T-helper 17 cell (primary cell): Measurements from ENCODE around the gene PANX3. TPM values are rescaled to one million over a fixed set of nuclear protein-coding genes. Genes with fewer than 3 reads are reported as not detected.

Experiments used
- ATAC-seq: fragments of 150-1000 bp; cut with Tn5 transposase; 2 replicates; pipeline ENCODE4 v1.10.0; 2021; ENCODE audit warnings: mild to moderate bottlenecking, moderate library complexity
- DNase-seq, 3 donors: peaks; one replicate each; pipeline versions ENCODE4 v3.0.0 to v3.0.0-alpha.2; 2020 to 2021
- H3K9me3 ChIP-seq: one replicate; pipeline ENCODE4 v1.7.0; 2013; ENCODE audit warnings: low read length, mild to moderate bottlenecking; ENCODE audit not compliant: control insufficient read depth, poor library complexity, severe bottlenecking
- H3K27ac Mint-ChIP-seq: one replicate; pipeline ENCODE4 v1.8.0; 2022; ENCODE audit warnings: mild to moderate bottlenecking, moderate library complexity, mixed read lengths
- H3K27me3 Mint-ChIP-seq: one replicate; pipeline ENCODE4 v1.8.0; 2022; ENCODE audit warnings: mixed read lengths
- H3K36me3 Mint-ChIP-seq: one replicate; pipeline ENCODE4 v1.8.0; 2022; ENCODE audit warnings: low read depth, mixed read lengths
- H3K4me1 Mint-ChIP-seq: one replicate; pipeline ENCODE4 v1.8.0; 2022; ENCODE audit warnings: mild to moderate bottlenecking, mixed read lengths
- H3K4me3 Mint-ChIP-seq: one replicate; pipeline ENCODE4 v1.8.0; 2022; ENCODE audit warnings: mild to moderate bottlenecking, moderate library complexity, mixed read lengths
- total RNA-seq, 4 donors: library from RNA in 2 of 4; stranded (reverse) in 2 of 4; gene quantifications; one replicate each; pipeline ENCODE4 v1.2.3 and lab custom pipeline; 2022 to 2026

PANX3 gene, protein sequence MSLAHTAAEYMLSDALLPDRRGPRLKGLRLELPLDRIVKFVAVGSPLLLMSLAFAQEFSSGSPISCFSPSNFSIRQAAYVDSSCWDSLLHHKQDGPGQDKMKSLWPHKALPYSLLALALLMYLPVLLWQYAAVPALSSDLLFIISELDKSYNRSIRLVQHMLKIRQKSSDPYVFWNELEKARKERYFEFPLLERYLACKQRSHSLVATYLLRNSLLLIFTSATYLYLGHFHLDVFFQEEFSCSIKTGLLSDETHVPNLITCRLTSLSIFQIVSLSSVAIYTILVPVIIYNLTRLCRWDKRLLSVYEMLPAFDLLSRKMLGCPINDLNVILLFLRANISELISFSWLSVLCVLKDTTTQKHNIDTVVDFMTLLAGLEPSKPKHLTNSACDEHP
- total RNA-seq (not detected), total RNA-seq (lab: John Stamatoyannopoulos, UW) (0 reads per million in 2 donors)

DNA sequence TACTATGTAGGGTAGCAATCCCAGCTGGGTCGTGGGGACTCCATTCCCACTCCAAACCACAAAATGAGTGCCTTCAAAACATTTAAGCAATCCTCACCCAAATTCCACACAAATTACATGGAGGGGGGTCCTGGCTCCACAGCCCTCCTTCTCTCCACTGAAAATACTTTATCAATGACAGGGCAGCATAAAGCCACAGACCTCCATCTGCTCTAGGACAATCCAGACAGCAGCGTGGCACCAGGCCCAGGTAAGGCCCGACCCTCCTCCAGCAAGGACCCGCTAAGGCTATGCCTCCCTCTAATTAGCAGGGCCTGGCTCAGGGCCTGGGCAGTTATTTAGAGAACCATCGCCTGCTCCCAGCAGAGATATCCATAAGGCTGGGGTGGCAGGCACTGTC lies at the start of gene PANX3:
TSS of gene PANX3 (plus strand) at position 365 of the 400 bp plus-strand sequence. CDS start 129 bp downstream, outside the sequence.
- Mint-ChIP-seq H3K36me3 (peaks cover 2% of the 10 kb centered on the region), H3K4me3 (no peak within 1 kb of the TSS), H3K27ac (peak within 1 kb of the TSS; percentile 4), H3K27me3 (peaks cover 16% of the 10 kb centered on the region), H3K4me1 (peaks cover 4% of the 10 kb centered on the region)
- DNase-seq (no peak), ATAC-seq (no peak)
- no peaks in the 10 kb centered on the region for H3K9me3 ChIP-seq

DNA sequence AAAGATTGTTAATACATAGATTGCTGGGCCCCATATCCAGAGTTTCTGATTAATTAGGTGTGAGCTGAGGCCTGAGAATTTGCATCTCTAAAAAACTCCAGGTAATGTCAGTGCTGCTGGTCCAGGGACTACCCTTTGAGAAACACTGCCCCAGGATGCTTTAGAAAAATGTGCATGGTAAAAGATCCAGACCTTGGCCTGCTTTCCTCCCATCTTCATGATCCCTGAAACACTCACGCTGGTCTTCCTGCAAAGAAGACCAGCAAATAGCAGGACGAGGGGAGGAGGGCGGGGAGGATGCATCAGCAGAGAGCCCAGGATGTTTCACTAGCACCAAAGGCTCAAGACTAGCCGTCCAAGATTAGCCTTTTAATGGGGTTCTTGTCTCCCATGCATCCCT lies 41.5 kb upstream of the PANX3 start, which contains the start of gene OR8A1:
TSS of gene OR8A1 (plus strand) at position 301 of the 400 bp plus-strand sequence. CDS start 123 bp downstream, outside the sequence.
- Mint-ChIP-seq H3K27ac (no peak within 1 kb of the TSS), H3K36me3 (peaks cover 2% of the 10 kb centered on the region)

DNA sequence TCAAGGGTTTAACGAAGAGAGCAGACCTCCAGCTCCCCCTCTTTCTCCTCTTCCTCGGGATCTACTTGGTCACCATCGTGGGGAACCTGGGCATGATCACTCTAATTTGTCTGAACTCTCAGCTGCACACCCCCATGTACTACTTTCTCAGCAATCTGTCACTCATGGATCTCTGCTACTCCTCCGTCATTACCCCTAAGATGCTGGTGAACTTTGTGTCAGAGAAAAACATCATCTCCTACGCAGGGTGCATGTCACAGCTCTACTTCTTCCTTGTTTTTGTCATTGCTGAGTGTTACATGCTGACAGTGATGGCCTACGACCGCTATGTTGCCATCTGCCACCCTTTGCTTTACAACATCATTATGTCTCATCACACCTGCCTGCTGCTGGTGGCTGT lies 41.1 kb upstream of the PANX3 start:
- Mint-ChIP-seq H3K4me3 (no peak overlapping the region), H3K27me3 (peaks cover 51% of the 10 kb centered on the region), H3K4me1 (no peaks in the 10 kb centered on the region), H3K27ac (no peak overlapping the region), H3K36me3 (peaks cover 2% of the 10 kb centered on the region)
- ATAC-seq (no peak), DNase-seq (no peak)
- H3K9me3 ChIP-seq = no peaks in the 10 kb centered on the region

More for the DNA sequence above, 41.5 kb upstream of the PANX3 start, which contains the start of gene OR8A1:
- H3K4me3 Mint-ChIP-seq = no peak within 1 kb of the TSS
- no peaks in the 10 kb centered on the region for H3K4me1 Mint-ChIP-seq
- peaks cover 51% of the 10 kb centered on the region for H3K27me3 Mint-ChIP-seq
- no peaks in the 10 kb centered on the region for H3K9me3 ChIP-seq
- no peak for ATAC-seq
- no peak for DNase-seq

DNA sequence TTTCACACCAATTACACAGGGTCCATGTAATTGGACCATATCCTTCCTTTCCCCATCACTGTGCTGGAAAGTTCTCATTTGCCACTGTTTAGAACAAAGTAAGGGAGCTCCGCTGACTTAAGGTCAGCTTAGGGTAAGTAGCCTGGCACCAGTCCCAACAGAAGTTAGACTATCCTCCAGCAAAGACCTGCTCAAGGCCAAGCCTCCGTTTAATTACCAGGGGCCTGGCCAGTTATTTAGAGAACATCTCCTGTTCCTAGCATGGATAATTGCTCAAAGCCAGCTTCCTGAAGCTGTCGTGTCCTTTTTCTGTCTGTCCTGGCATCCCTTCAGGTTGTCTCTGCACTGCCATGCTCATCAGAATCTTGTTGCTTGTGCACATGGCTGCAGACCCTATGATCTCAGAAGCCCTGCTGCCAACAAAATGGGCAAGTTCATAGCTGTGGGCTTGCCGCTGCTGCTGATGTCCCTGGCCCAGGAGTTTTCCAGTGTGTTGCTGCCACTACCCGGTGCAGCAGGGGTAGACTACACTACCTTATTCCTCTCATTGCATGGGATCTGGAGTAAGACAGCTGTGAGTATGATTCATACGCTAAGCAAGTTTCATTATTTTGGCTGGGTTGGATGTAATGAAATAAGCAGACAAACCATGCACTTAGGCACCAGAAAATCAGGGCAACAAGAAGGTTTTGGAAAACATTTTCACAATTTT lies 33.4 kb upstream of the PANX3 start:
- Mint-ChIP-seq H3K36me3 (peaks cover under 1% of the 10 kb centered on the region), H3K4me3 (no peak overlapping the region), H3K27ac (no peak overlapping the region), H3K4me1 (no peaks in the 10 kb centered on the region), H3K27me3 (peaks cover 50% of the 10 kb centered on the region)
- peaks cover 2% of the 10 kb centered on the region for H3K9me3 ChIP-seq
- no peak for ATAC-seq
- DNase-seq = no peak

DNA sequence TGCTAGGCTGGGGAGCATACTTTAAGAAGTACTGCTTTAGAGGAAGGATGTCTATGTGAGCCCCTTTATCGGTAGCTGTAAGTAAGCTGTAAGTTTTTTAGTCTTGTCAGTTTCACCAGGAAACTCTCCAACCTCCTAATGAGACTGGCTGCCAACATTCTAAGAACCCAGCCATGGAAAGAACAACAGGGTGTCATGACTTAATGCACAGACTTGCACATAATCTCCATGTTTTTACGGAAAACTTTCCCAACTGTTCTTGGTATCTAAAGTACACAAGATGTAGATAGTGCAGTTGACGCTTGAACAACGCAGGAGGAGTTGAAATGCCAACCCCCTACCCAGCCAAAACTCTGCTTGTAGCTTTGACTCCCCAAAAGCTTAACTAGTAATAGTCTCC lies 32.5 kb upstream of the PANX3 start:
- Mint-ChIP-seq H3K4me3 (no peak overlapping the region), H3K27me3 (peaks cover 52% of the 10 kb centered on the region), H3K4me1 (no peaks in the 10 kb centered on the region), H3K27ac (peak overlapping the region; percentile 43), H3K36me3 (no peaks in the 10 kb centered on the region)
- H3K9me3 ChIP-seq = peaks cover 2% of the 10 kb centered on the region
- ATAC-seq (no peak), DNase-seq (no peak)

DNA sequence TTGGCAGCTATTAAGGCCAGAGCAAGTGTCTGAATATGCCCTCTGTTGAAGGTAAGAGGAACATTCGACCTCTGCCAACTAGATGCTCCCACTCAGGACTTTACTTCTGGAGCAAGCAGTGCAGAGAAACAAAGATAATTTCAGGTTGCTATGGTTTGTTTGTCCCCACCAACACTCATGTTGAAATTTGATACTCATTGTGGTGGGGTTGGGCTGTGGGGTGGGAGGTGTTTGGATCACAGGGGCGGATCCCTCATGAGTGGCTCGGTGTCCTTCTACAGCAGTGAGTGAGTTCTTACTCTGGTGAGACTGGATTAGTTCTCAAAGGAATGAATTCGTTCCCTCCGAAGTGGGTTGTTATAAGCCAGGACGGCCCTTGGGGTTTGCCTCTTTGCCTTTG lies 29.4 kb upstream of the PANX3 start:
- no peak for ATAC-seq
- Mint-ChIP-seq H3K4me1 (peaks cover 2% of the 10 kb centered on the region), H3K36me3 (no peaks in the 10 kb centered on the region)

DNA sequence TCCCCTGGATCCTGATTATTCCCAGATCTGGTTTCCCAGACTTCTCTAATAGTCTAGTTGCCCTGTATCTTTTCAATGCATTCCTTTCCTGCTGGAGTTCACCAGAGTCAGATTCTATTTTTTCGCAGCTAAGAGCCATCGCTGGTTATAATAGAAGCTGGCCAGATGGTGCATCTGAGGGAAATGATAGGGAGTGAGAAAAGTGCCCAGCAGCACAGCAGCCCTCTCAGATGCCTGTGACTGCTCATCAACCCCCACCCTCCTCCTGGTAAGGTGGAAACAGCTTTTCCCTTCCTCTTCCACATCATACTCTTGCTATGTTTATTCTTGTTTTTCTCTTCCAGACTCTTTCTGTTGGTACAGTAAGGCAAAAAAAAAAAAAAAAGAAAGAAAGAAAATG lies 28.7 kb upstream of the PANX3 start:
- Mint-ChIP-seq H3K27me3 (peaks cover 47% of the 10 kb centered on the region), H3K36me3 (no peaks in the 10 kb centered on the region), H3K4me3 (no peak overlapping the region), H3K27ac (no peak overlapping the region), H3K4me1 (peaks cover 2% of the 10 kb centered on the region)
- ATAC-seq (no peak), DNase-seq (no peak)
- H3K9me3 ChIP-seq = no peaks in the 10 kb centered on the region

More for the DNA sequence above, 29.4 kb upstream of the PANX3 start:
- peaks cover 2% of the 10 kb centered on the region for H3K9me3 ChIP-seq
- Mint-ChIP-seq H3K27ac (no peak overlapping the region), H3K27me3 (peaks cover 45% of the 10 kb centered on the region), H3K4me3 (no peak overlapping the region)
- DNase-seq = no peak

DNA sequence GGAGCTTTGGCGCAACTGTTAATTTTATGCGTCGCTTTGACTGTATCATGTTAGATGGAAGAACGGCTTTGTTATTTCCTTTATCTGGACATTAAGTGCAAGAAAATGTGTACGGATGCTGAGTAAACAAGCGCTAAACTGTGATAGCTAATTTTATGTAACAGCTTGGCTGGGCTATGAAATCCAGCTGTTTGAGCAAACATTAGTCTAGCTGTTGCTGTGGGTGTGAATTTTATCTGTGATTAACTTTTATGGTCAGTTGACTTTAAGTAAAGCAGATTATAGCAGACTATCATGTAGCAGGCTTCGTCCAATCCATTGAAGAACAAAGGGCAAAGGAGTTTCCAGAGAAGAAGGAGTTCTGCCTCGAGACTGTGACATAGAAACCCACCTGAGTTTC lies 27.4 kb upstream of the PANX3 start:
- H3K4me1 Mint-ChIP-seq = peaks cover 2% of the 10 kb centered on the region
- no peaks in the 10 kb centered on the region for H3K9me3 ChIP-seq
- ATAC-seq (no peak), DNase-seq (no peak)
- H3K36me3 Mint-ChIP-seq = no peaks in the 10 kb centered on the region
- H3K27ac Mint-ChIP-seq = no peak overlapping the region
- peaks cover 47% of the 10 kb centered on the region for H3K27me3 Mint-ChIP-seq
- H3K4me3 Mint-ChIP-seq = no peak overlapping the region

DNA sequence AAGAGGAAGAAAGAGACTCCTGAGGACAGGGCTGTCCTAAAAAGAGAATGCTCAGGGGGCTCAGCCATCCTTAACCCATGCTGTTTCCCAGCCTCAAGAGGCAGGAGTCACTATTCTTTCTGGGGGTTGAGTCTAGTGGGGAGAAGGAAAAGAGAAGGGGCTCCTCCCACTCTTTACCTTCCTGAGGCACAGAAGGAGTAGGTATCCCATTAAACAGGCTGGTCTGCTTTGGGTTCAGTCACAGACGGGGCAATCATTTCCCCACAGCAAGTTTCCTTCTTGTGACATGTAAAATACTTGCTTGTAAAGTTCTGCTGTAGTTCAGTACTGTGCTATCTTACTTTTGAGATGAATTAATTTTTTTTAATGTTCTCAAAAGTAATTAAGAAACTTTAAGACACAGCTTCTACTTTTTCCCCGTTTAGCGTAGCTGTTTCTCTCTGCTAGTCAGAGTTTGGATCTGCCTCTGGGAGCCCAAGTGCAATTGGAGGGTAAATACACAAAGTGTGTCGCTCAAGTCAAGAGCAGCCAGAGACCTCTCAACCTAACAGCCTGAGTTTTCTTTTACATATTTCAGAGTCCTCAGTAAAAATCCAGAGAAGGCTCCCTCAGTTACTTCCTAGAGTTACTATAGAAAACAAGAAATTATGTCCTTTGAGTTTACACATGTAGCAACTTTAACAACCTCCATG lies 26.4 kb upstream of the PANX3 start:
- peaks cover 2% of the 10 kb centered on the region for H3K4me1 Mint-ChIP-seq
- H3K27ac Mint-ChIP-seq = no peak overlapping the region
- ATAC-seq (no peak), DNase-seq (no peak)
- no peaks in the 10 kb centered on the region for H3K36me3 Mint-ChIP-seq
- no peak overlapping the region for H3K4me3 Mint-ChIP-seq
- no peaks in the 10 kb centered on the region for H3K9me3 ChIP-seq
- H3K27me3 Mint-ChIP-seq = peaks cover 48% of the 10 kb centered on the region

DNA sequence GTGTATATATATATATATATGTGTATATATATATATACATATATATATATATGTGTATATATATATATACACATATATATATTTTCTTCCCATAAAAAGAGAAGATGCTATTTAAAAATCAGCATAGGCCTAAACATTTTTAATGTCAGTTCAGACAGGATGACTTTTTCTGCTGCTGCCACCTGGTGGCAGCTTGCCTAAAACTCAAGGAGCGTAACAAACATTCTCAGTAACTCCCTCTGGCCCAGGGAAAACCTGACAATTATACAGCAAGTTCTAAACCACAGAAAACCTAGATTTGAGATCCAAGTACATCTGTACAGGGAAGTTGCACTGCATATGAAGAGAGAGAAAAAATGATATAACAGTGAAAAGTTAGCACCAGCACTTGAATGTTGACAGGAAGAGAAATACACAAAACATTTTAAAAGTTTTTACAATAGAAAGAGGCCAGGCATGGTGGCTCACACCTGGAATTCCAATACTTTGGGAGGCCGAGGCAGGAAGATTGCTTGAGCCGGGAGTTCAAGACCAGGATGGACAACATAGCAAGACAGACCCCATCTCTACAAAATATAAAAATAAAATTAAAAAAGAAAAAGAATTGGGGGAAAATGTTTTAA lies 24.9 kb upstream of the PANX3 start:
- Mint-ChIP-seq H3K4me3 (no peak overlapping the region), H3K27ac (no peak overlapping the region), H3K4me1 (peaks cover 2% of the 10 kb centered on the region), H3K27me3 (peaks cover 52% of the 10 kb centered on the region), H3K36me3 (no peaks in the 10 kb centered on the region)
- ATAC-seq (peak; percentile 50), DNase-seq (peak in 1 of 3 donors; percentile 21)
- no peaks in the 10 kb centered on the region for H3K9me3 ChIP-seq

DNA sequence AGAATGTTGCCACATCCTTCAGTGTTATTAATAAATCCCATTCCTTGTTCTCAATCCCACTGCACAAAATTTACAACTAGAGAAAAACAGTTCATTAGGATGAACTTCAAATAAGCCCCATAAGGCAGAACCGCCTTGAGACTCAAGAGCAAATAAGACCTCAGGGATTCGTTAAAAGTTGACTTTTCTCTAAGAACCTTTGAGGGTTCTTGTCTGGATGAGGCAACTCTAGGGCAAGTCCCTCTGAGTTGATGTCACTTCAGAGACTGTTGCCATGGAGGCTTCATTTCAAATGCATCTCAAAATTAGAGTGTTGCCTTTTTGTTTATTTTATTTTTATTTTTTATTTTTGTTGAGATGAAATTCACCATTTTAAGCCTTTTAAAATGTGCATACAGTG lies 19.8 kb upstream of the PANX3 start:
- peaks cover under 1% of the 10 kb centered on the region for H3K4me1 Mint-ChIP-seq
- DNase-seq = no peak
- H3K4me3 Mint-ChIP-seq = no peak overlapping the region

DNA sequence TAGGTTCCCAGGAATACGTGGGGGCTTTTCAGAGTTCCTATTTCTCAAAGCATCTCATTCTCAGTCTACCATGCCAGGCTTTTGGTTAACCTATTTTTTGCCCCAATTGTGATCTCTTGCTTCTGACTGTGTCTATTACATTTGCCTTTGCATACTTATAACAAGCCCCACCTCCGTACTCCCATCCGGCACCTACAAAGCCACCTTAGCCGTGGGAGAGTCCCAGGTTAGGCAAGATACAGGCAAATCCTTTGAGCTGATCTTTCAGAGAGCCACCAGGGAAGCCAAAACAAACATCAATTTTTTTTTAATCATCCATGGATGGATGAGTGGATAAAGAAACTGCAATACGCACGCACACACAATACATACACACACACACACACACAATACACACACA lies 18.6 kb upstream of the PANX3 start:
- no peaks in the 10 kb centered on the region for H3K36me3 Mint-ChIP-seq
- no peaks in the 10 kb centered on the region for H3K4me1 Mint-ChIP-seq
- no peak overlapping the region for H3K4me3 Mint-ChIP-seq
- H3K9me3 ChIP-seq = no peaks in the 10 kb centered on the region
- DNase-seq = no peak
- no peak for ATAC-seq
- no peak overlapping the region for H3K27ac Mint-ChIP-seq
- H3K27me3 Mint-ChIP-seq = peaks cover 42% of the 10 kb centered on the region

More for the DNA sequence above, 19.8 kb upstream of the PANX3 start:
- Mint-ChIP-seq H3K27me3 (peaks cover 42% of the 10 kb centered on the region), H3K36me3 (no peaks in the 10 kb centered on the region), H3K27ac (no peak overlapping the region)
- ATAC-seq = no peak
- no peaks in the 10 kb centered on the region for H3K9me3 ChIP-seq

DNA sequence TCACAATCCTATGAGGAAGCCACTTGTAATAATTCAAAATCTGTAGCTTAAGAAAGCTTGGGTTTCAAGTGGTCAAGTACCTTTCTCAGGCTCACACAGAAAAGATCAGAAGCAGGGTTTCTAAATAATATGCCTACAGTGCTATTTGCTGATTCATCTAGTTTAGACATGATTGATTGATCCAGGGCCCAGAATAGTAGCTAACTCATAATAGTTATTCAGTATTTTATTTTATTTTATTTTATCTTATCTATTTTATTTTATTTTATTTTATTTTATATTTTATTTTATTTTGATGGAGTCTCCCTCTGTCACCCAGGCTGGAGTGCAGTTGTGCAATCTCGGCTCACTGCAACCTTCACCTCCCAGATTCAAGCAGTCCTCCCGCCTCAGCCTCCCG lies 15.9 kb upstream of the PANX3 start:
- ATAC-seq = no peak
- no peak overlapping the region for H3K4me3 Mint-ChIP-seq

More for the DNA sequence above, 15.9 kb upstream of the PANX3 start:
- H3K27ac Mint-ChIP-seq = no peak overlapping the region
- DNase-seq = no peak
- no peaks in the 10 kb centered on the region for H3K9me3 ChIP-seq
- no peaks in the 10 kb centered on the region for H3K36me3 Mint-ChIP-seq
- H3K4me1 Mint-ChIP-seq = no peaks in the 10 kb centered on the region
- H3K27me3 Mint-ChIP-seq = peaks cover 40% of the 10 kb centered on the region
